ENCODE data around the gene CYSRT1. TPM values are rescaled to one million over a fixed set of nuclear protein-coding genes. Genes with fewer than 3 reads are reported as not detected.

Gene CYSRT1
- total and polyA plus RNA-seq, 2 donors (not counting 1 experiment from before 2014, with no cell fraction given) = 0.22 to 0.51 TPM

GRCh38 chr9:137228506-137228967 is 3.6 kb downstream of the CYSRT1 start:
- H3K4me1 Mint-ChIP-seq = peaks cover 7% of the 10 kb centered on the region
- peaks cover 0 to 35% (median 2%) of the 10 kb centered on the region in 4 experiments for H3K27me3 ChIP-seq (replicated peaks in 1 of 4; ENCODE audit: control extremely low read depth in 1 of 4, control insufficient read depth in 3 of 4, insufficient read depth in 4 of 4, low read length in 3 of 4)
- no peak overlapping the region for H3K9ac ChIP-seq (ENCODE audit: low read length)
- H3K27me3 Mint-ChIP-seq = peaks cover 4% of the 10 kb centered on the region
- no peak overlapping the region for H3K27ac ChIP-seq (ENCODE audit: low read length in 2 of 2)
- no peak overlapping the region for H3K4me3 Mint-ChIP-seq
- no peak overlapping the region for H2AFZ ChIP-seq (ENCODE audit: insufficient read depth, low read depth, low read length, poor library complexity, severe bottlenecking)
- no peak overlapping the region for H3K27ac Mint-ChIP-seq
- no peak overlapping the region for H3K4me2 ChIP-seq (replicated peaks; ENCODE audit: low read depth, low read length, poor library complexity, severe bottlenecking)
- WGBS (ENCODE audit: insufficient coverage) = 72% methylated on average over 26 of the region's 29 CpGs
- ATAC-seq (ENCODE audit: low read depth) (no peak), DNase-seq (no peak)
- H4K20me1 ChIP-seq (ENCODE audit: control insufficient read depth, insufficient read depth, low read length, poor library complexity, severe bottlenecking) = no peaks in the 10 kb centered on the region
- H3K4me1 ChIP-seq (ENCODE audit: control insufficient read depth in 2 of 2, insufficient read depth in 2 of 2, low read length in 2 of 2) = peaks cover 8 to 19% of the 10 kb centered on the region in 2 donors
- H3K9me3 ChIP-seq (ENCODE audit: control extremely low read depth in 1 of 3, control insufficient read depth in 2 of 3, insufficient read depth in 1 of 3, low read length in 2 of 3) = no peaks in the 10 kb centered on the region
- no peak overlapping the region for H3K4me3 ChIP-seq (ENCODE audit: control extremely low read depth in 1 of 5, extremely low read depth in 1 of 5, insufficient read depth in 1 of 5, low read depth in 2 of 5, low read length in 4 of 5)
- H3K36me3 ChIP-seq (replicated peaks in 1 of 2; ENCODE audit: control extremely low read depth in 1 of 2, control insufficient read depth in 1 of 2, extremely low read depth in 1 of 2, insufficient read depth in 2 of 2, low read length in 1 of 2) = no peaks in the 10 kb centered on the region
- POLR2A ChIA-PET = interaction anchor here (0.5 to 0.6 kb wide), 2 partner anchors 11 to 110 kb away, joined by 3 to 4 read pairs; no protein-coding TSS in a partner anchor
- no peaks in the 10 kb centered on the region for H3K79me2 ChIP-seq (ENCODE audit: control insufficient read depth, insufficient read depth, low read length)
- CTCF ChIA-PET = interaction anchor here (0.8 to 7.0 kb wide), 5 partner anchors 10 to 181 kb away, joined by 5 to 76 read pairs (median 7); partner anchors contain the start of genes ANAPC2, SSNA1 and TUBB4B
- H3K9me3 Mint-ChIP-seq (ENCODE audit: insufficient read depth) = no peaks in the 10 kb centered on the region
- TF ChIP-seq EZH2 (IDR thresholded peaks at IDR 0.05; ENCODE audit: borderline replicate concordance, insufficient read depth, low read depth, low read length, poor library complexity, severe bottlenecking) = no peak
- TF ChIP-seq, protein P1, sequence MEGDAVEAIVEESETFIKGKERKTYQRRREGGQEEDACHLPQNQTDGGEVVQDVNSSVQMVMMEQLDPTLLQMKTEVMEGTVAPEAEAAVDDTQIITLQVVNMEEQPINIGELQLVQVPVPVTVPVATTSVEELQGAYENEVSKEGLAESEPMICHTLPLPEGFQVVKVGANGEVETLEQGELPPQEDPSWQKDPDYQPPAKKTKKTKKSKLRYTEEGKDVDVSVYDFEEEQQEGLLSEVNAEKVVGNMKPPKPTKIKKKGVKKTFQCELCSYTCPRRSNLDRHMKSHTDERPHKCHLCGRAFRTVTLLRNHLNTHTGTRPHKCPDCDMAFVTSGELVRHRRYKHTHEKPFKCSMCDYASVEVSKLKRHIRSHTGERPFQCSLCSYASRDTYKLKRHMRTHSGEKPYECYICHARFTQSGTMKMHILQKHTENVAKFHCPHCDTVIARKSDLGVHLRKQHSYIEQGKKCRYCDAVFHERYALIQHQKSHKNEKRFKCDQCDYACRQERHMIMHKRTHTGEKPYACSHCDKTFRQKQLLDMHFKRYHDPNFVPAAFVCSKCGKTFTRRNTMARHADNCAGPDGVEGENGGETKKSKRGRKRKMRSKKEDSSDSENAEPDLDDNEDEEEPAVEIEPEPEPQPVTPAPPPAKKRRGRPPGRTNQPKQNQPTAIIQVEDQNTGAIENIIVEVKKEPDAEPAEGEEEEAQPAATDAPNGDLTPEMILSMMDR (IDR thresholded peaks at IDR 0.05) = no peak
- intact Hi-C loops (cut with micrococcal nuclease) = no loop called here
